ACC112 (cell line): Measurements from ENCODE around the gene EGR1.
A peak's percentile ranks its signal among the peaks of the same experiment; 100 is the strongest.
"Not testable (repeated sequence)": the region's sequence is repeated elsewhere in the genome, so short reads cannot be mapped to it uniquely, and the experiment has no call there.

Source experiments
- H2AFZ ChIP-seq: fragments of 200-600 bp; sonication (generic); one replicate; pipeline ENCODE4 v1.6.0; 2017; ENCODE audit warnings: antibody characterized with exemption, low read length; ENCODE audit not compliant: unreplicated experiment
- H3K27ac ChIP-seq: fragments of 200-600 bp; sonication (generic); 2 replicates; pipeline ENCODE4 v1.5.1; 2014; ENCODE audit warnings: low read depth, mild to moderate bottlenecking, antibody characterized with exemption, low read length, moderate library complexity
- H3K27me3 ChIP-seq: fragments of 200-600 bp; sonication (generic); 2 replicates; pipeline ENCODE4 v1.6.1; 2014; ENCODE audit warnings: mild to moderate bottlenecking, antibody characterized with exemption, low read length, moderate library complexity, mixed read lengths; ENCODE audit not compliant: insufficient read depth
- H3K36me3 ChIP-seq: fragments of 200-600 bp; sonication (generic); 2 replicates; pipeline ENCODE4 v1.6.1; 2016; ENCODE audit warnings: mild to moderate bottlenecking, antibody characterized with exemption, low read length, moderate library complexity, mixed read lengths; ENCODE audit not compliant: insufficient read depth
- H3K4me1 ChIP-seq: fragments of 200-600 bp; sonication (generic); one replicate; pipeline ENCODE4 v1.6.1; 2016; ENCODE audit warnings: low read length, mixed read lengths; ENCODE audit not compliant: insufficient read depth, unreplicated experiment, control insufficient read depth
- H3K4me3 ChIP-seq: fragments of 200-600 bp; sonication (generic); 2 replicates; pipeline ENCODE4 v1.5.1; 2014; ENCODE audit warnings: mild to moderate bottlenecking, low read depth, low read length
- H3K79me2 ChIP-seq: fragments of 200-600 bp; sonication (generic); one replicate; pipeline ENCODE4 v1.6.0; 2016; ENCODE audit warnings: low read length; ENCODE audit not compliant: control insufficient read depth, unreplicated experiment, insufficient read depth

Gene EGR1

DNA sequence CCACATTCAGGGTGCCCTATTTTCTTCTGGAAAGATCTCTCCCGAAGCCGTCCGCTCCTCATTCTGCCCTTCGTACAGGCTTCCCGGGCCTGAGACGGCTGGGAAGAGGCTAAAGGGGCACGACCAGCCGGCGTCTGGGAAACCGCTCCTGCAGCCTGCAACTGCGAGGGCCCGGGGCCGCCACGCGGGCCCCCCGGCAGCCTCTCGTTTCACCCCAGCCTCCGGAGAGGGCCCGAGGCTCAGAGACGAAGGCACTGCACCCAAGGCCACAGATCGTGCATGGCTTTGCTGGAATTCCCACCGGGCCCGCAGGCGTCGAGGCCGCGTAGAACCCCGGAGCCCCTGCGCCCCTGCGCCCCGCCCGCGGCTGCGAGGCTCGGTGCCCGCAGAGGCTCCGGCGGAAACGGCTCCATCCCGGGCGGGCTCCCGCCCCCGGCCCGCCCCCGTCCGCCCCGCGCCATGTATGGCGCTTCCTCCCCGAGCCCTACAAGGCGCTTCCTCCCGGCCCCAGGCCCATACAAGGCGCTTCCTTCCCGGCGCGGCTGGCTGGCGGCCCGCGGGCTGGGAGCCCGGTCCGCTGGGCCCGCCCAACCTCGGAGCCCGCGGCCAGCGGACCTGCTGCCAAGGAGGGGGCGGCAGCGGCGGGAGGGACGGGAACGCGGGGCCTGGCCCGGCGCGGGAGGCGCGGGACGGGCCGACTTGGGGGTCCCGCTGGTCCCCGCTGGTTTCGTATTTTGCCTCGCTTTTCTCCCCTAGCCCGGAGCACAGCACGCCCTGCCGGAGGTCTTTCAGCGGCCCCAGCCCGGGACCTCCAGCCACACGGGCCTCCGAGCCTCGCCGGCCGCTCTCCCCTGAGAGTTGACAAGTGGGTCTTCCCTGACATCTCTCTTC is 26.6 kb downstream of the EGR1 start:
- Histone ChIP-seq H2AFZ (peak overlapping the region; percentile 87), H3K27me3 (peaks cover 6% of the 10 kb centered on the region; the same call in 1 of the 2 replicates), H3K36me3 (no peaks in the 10 kb centered on the region), H3K79me2 (no peaks in the 10 kb centered on the region), H3K4me1 (peaks cover 14% of the 10 kb centered on the region), H3K4me3 (peak overlapping the region; percentile 90), H3K27ac (no peak overlapping the region)

GRCh38 chr5:138492560-138493045 is 27.3 kb downstream of the EGR1 start:
- Histone ChIP-seq H3K27ac (no peak overlapping the region), H3K4me1 (peaks cover 14% of the 10 kb centered on the region), H3K36me3 (no peaks in the 10 kb centered on the region), H3K27me3 (peaks cover 6% of the 10 kb centered on the region; the same call in 1 of the 2 replicates), H2AFZ (peak overlapping the region; percentile 86), H3K79me2 (no peaks in the 10 kb centered on the region), H3K4me3 (peak overlapping the region; percentile 90)

DNA sequence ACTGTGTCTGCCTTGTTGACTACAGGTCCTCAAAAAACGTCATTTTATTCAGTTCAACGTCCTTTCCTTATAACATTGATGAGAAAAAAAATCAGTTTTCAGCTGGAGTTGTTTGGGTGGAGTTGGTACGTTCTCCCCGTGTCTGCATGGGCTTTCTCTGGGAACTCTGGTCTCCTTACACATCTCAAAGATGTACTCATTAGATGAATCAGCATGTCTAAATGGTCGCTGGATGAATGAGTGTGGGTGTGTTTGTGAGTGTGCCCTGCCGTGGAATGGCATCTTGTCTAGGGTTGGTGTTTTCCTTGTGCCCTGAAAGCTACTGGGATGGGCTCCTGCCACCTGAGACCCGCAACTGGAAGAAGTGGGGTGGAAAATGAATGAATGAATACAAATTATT is 30.1 kb downstream of the EGR1 start:
- Histone ChIP-seq H3K4me1 (peaks cover 14% of the 10 kb centered on the region), H3K79me2 (no peaks in the 10 kb centered on the region), H3K4me3 (no peak overlapping the region), H3K27ac (no peak overlapping the region), H3K27me3 (peaks cover 6% of the 10 kb centered on the region; the same call in 1 of the 2 replicates), H2AFZ (no peak overlapping the region), H3K36me3 (no peaks in the 10 kb centered on the region)

GRCh38 chr5:138498376-138498775 is 33.1 kb downstream of the EGR1 start:
- H3K27me3 ChIP-seq, result no peaks in the 10 kb centered on the region
- H3K36me3 ChIP-seq, result no peaks in the 10 kb centered on the region
- H3K4me3 ChIP-seq, result no peak overlapping the region
- no peaks in the 10 kb centered on the region for H3K79me2 ChIP-seq
- no peak overlapping the region for H3K27ac ChIP-seq
- no peak overlapping the region for H2AFZ ChIP-seq
- H3K4me1 ChIP-seq, result no peaks in the 10 kb centered on the region

DNA sequence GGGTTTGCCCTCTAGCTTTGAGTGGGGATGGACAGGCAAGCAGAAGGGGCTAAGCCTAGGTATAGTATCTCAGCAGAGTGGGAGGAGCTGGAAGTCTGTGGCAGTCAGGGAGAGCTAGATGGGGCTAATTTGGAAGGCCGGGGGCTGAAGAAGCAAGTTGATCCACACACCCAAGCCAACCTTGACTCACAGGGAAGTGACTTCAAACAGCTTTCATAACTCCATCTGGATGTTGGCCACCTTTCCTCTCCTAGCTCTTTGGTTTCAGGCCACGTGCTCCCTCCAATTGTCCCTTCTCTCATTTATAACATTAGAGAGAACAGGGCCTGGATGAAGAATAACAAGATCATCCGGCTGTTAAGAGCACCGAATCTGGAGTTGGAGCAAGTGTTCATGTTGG is 36.8 kb downstream of the EGR1 start:
- H3K4me1 ChIP-seq, result peaks cover 5% of the 10 kb centered on the region
- no peak overlapping the region for H2AFZ ChIP-seq
- no peak overlapping the region for H3K27ac ChIP-seq
- H3K4me3 ChIP-seq, result no peak overlapping the region
- H3K27me3 ChIP-seq, result no peaks in the 10 kb centered on the region
- H3K79me2 ChIP-seq, result no peaks in the 10 kb centered on the region
- H3K36me3 ChIP-seq, result no peaks in the 10 kb centered on the region

DNA sequence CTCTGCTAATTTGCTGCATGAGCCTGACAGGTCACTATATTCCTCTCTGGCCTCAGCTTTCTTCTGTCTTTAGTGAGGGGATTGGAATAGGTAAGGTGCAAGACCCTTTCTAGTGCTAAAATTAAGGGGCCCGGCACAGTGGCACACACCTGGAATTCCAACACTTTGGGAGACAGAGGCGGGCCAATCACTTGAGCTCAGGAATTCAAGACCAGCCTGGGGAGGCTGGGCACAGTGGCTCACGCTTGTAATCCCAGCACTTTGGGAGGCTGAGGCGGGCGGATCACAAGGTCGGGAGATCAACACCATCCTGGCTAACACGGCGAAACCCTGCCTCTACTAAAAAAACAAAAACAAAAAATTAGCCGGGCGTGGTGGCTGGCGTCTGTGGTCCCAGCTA is 37.2 kb downstream of the EGR1 start:
- Histone ChIP-seq H3K27ac (no peak overlapping the region), H3K4me3 (no peak overlapping the region), H3K79me2 (no peaks in the 10 kb centered on the region), H3K4me1 (peaks cover 5% of the 10 kb centered on the region), H3K36me3 (no peaks in the 10 kb centered on the region), H3K27me3 (no peaks in the 10 kb centered on the region), H2AFZ (no peak overlapping the region)

GRCh38 chr5:138503487-138504270 is 38.4 kb downstream of the EGR1 start:
- no peak overlapping the region for H2AFZ ChIP-seq
- H3K27ac ChIP-seq, result no peak overlapping the region
- peaks cover 5% of the 10 kb centered on the region; the same call in 1 of the 2 replicates for H3K36me3 ChIP-seq
- no peaks in the 10 kb centered on the region for H3K79me2 ChIP-seq
- no peaks in the 10 kb centered on the region for H3K27me3 ChIP-seq
- H3K4me3 ChIP-seq, result no peak overlapping the region
- H3K4me1 ChIP-seq, result peaks cover 14% of the 10 kb centered on the region

GRCh38 chr5:138504799-138505198 is 39.5 kb downstream of the EGR1 start:
- Histone ChIP-seq H3K27me3 (no peaks in the 10 kb centered on the region), H3K4me1 (peaks cover 14% of the 10 kb centered on the region), H2AFZ (no peak overlapping the region), H3K36me3 (peaks cover 7% of the 10 kb centered on the region; the same call in 1 of the 2 replicates), H3K79me2 (no peaks in the 10 kb centered on the region), H3K4me3 (no peak overlapping the region), H3K27ac (no peak overlapping the region)

DNA sequence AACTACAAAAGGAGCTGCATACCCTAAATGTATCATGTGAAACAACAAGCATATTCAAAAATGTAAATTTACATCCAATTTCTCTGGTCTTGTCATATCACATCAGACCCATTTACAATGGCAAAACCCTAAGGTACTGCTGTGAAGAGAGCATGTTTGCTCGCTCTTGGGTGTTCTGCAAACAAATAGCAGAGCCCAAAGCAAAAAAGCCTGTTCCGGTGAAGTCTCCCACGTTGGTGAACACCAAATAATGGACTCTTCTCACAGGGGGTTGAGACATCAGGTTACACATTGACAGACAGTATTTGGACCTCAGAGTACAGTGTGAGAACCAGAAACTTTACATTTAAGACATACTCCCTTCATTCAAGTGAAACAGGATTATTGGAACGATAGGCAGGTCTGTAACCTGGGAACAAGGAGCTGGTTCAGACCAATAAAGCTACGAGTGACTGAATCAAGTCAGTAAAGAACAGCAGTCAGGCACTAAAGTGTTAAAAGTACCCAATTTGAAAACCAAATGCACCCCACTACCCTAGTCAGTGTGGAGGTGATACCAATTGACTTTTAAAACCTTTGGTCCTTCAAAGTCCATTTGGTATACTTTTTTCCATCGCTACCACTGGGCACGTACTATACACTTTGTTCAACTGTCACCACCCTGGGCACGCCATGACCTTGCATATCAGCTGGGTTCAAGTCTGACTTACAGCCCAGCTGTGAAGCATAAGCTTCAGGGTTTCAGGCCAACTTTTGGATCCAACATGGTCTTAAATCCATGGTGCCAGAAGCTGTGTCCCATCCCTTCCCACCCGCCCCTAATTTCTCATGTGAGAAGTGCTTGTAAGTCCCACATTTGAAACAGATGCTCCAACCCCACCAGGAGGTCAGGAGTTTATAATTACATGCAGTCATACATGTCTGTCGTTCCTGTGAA is 41.4 kb downstream of the EGR1 start:
- H3K4me3 ChIP-seq, result no peak overlapping the region
- peaks cover 11% of the 10 kb centered on the region for H3K36me3 ChIP-seq
- H3K27me3 ChIP-seq, result no peaks in the 10 kb centered on the region
- peaks cover 14% of the 10 kb centered on the region for H3K4me1 ChIP-seq
- H3K79me2 ChIP-seq, result no peaks in the 10 kb centered on the region
- no peak overlapping the region for H3K27ac ChIP-seq
- no peak overlapping the region for H2AFZ ChIP-seq

DNA sequence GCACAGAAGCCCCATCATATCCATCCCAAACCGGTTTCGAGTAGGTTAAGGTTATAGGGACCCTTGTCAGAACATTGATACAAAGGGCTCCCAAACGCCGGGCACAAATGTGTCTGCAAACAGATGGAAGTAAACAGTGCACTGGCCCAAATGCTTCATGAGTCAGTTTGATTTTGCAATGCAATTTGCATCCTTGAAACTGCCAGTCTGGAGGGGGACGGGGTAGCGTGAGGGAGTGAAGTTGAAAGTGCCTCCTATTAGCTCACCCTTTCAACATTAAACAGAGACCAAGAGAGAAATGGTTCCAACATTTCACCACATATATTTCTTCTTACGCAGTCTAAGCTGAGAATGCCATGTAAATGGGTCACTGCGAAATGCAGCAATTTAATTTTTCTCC is 42.2 kb downstream of the EGR1 start:
- H3K4me3 ChIP-seq, H2AFZ ChIP-seq, H3K79me2 ChIP-seq, H3K27me3 ChIP-seq: not testable (repeated sequence)
- Histone ChIP-seq H3K4me1 (peaks cover 14% of the 10 kb centered on the region), H3K27ac (peak overlapping the region; percentile 22; the same call in 1 of the 2 replicates), H3K36me3 (peaks cover 15% of the 10 kb centered on the region)
